Spleen (tissue), 7 donors: ENCODE data around the gene TTC12.

Experiments
- CTCF ChIP-seq, 11 experiments: fragments of 200-600 bp in 7 of 11; fragments of 450-650 bp in 4 of 11; sonication (generic) in 4 of 11; IDR thresholded peaks in 8 of 11; conservative IDR thresholded peaks in 3 of 11; 1 replicate in 7 of 11; 2 replicates in 4 of 11; pipeline versions ENCODE4 v1.4.0 to v1.8.0; 2016 to 2021; ENCODE audit warnings: antibody characterized with exemption in 11 of 11, inconsistent platforms in 4 of 11, mild to moderate bottlenecking in 1 of 11
- POLR2A ChIP-seq, 3 donors: fragments of 450-650 bp; IDR thresholded peaks; one replicate each; pipeline ENCODE4 v1.5.1; 2017; ENCODE audit warnings: antibody characterized with exemption in 3 of 3, mild to moderate bottlenecking in 1 of 3
- donor health status: DM: no; HTN: no; CAD: no; lungs with moderate emphysema.
- donor health status: DM: no; HTN: no; CAD: no.
- donor health status: DM: no; HTN: no; CAD: no.

GRCh38 chr11:113319085-113319484, 4.7 kb downstream of the TTC12 start:
- TF ChIP-seq CTCF (IDR thresholded peaks at IDR 0.05 in 8 of 11, conservative IDR thresholded peaks at IDR 0.05 in 3 of 11) (no peak), POLR2A (IDR thresholded peaks at IDR 0.05) (no peak)
